ENCODE data around the gene GTF3C5.

- no peak for TF ChIP-seq POLR2A (IDR thresholded peaks at IDR 0.05)
- no peak for TF ChIP-seq CTCF (IDR thresholded peaks at IDR 0.05)
- TF ChIP-seq EP300 (IDR thresholded peaks at IDR 0.05), result no peak
- TF ChIP-seq POLR2AphosphoS5 (IDR thresholded peaks at IDR 0.05), result no peak
Observed at GRCh38 chr9:133103987-133104505, 73.2 kb downstream of the GTF3C5 start.
